A549 (cell line): ENCODE data around the gene UNC5A. TPM values are rescaled to one million over a fixed set of nuclear protein-coding genes. Genes with fewer than 3 reads are reported as not detected.

Experiments used
- ATAC-seq, 2 experiments: fragments of 200-7000 bp in 1 of 2; fragments of >200 bp in 1 of 2; cut with Nextera tagmentation in 1 of 2; cut with Tn5 transposase in 1 of 2; 3 replicates each; pipeline versions ENCODE4 v1.8.0 to v1.9.1; 2018 to 2020; ENCODE audit warnings: mild to moderate bottlenecking in 1 of 2, moderate library complexity in 1 of 2
- CTCF ChIA-PET: fragments of 300-600 bp; sonication (Branson Sonifier 250); formaldehyde crosslinking; extraction: SDS; loops from one replicate; lab custom pipeline; 2021; ENCODE audit warnings: antibody characterized with exemption, inconsistent platforms; lab: Yijun Ruan, JAX
- POLR2A ChIA-PET: fragments of 350-600 bp; formaldehyde crosslinking; extraction: SDS; loops from one replicate; lab custom pipeline; 2021; ENCODE audit warnings: antibody characterized with exemption, inconsistent platforms; lab: Yijun Ruan, JAX
- DNase-seq, 2 experiments: peaks; one replicate each; pipeline versions ENCODE4 v3.0.0 to v3.0.0-alpha.2; 2011 to 2016; ENCODE audit warnings: low read depth in 1 of 2, low spot score in 1 of 2
- FAIRE-seq: peaks from 2 replicates; lab custom pipeline; 2011; peaks lifted over from hg19 to GRCh38; lab: Jason Lieb, UNC
- H3K27ac ChIP-seq, 2 experiments: fragments of >200 bp; sonication (Bioruptor Twin); formaldehyde crosslinking; 3 replicates each; pipeline ENCODE4 v1.5.1; 2016 to 2017
- H3K4me1 ChIP-seq: fragments of >200 bp; sonication (Bioruptor Twin); formaldehyde crosslinking; 3 replicates; pipeline ENCODE4 v1.6.1; 2016
- H3K4me2 ChIP-seq: fragments of >200 bp; sonication (Bioruptor Twin); formaldehyde crosslinking; 3 replicates; pipeline ENCODE4 v1.6.1; 2016
- H3K4me3 ChIP-seq: fragments of >200 bp; sonication (Bioruptor Twin); formaldehyde crosslinking; 3 replicates; pipeline ENCODE4 v1.5.1; 2016
- H3K9me3 ChIP-seq: fragments of >200 bp; sonication (Bioruptor Twin); formaldehyde crosslinking; 3 replicates; pipeline ENCODE4 v1.6.1; 2016
- BCL3 ChIP-seq: fragments of >200 bp; sonication (Bioruptor Twin); formaldehyde crosslinking; IDR thresholded peaks from 3 replicates; pipeline ENCODE4 v1.6.1; 2016
- BHLHE40 ChIP-seq: IDR thresholded peaks from 2 replicates; pipeline ENCODE4 v1.6.1; 2012; ENCODE audit warnings: low read depth, low read length, inconsistent platforms
- CBX2 ChIP-seq: fragments of 200-600 bp; sonication (generic); IDR thresholded peaks from 2 replicates; pipeline ENCODE4 v1.6.1; 2016; ENCODE audit warnings: low read depth, mild to moderate bottlenecking, borderline replicate concordance
- CEBPB ChIP-seq, 2 experiments: fragments of >200 bp in 1 of 2; sonication (Bioruptor Twin) in 1 of 2; formaldehyde crosslinking in 1 of 2; IDR thresholded peaks; 2 replicates each; pipeline ENCODE4 v1.6.1; 2012 to 2016
- E2F6 ChIP-seq: IDR thresholded peaks from 2 replicates; pipeline ENCODE4 v1.6.1; 2012; ENCODE audit warnings: low read depth, borderline replicate concordance
- EP300 ChIP-seq, 2 experiments: fragments of >200 bp; sonication (Bioruptor Twin); formaldehyde crosslinking; IDR thresholded peaks; 2 replicates in 1 of 2; 3 replicates in 1 of 2; pipeline ENCODE4 v1.6.1; 2016 to 2017
- ESRRA ChIP-seq: fragments of 150-350 bp; IDR thresholded peaks from 2 replicates; pipeline ENCODE4 v1.6.1; 2014; ENCODE audit warnings: mild to moderate bottlenecking, low read length, borderline replicate concordance
- FOSL2 ChIP-seq, 2 experiments: fragments of 450-650 bp in 1 of 2; fragments of >200 bp in 1 of 2; sonication (Bioruptor Twin) in 1 of 2; formaldehyde crosslinking; IDR thresholded peaks; 2 replicates each; pipeline versions ENCODE4 v1.5.0 to v1.6.1; 2016 to 2020; ENCODE audit warnings: mild to moderate bottlenecking in 1 of 2, moderate library complexity in 1 of 2
- FOXS1 ChIP-seq: fragments of 250-450 bp; sonication (Bioruptor Pico); IDR thresholded peaks from 2 replicates; pipeline ENCODE4 v1.5.0; 2020; ENCODE audit warnings: mild to moderate bottlenecking, moderate library complexity
- HDAC2 ChIP-seq: fragments of 200-600 bp; sonication (generic); IDR thresholded peaks from 2 replicates; pipeline ENCODE4 v1.6.1; 2016
- HEYL ChIP-seq: fragments of 250-450 bp; sonication (Bioruptor Pico); IDR thresholded peaks from 2 replicates; pipeline ENCODE4 v1.8.0; 2021; ENCODE audit warnings: mild to moderate bottlenecking, moderate library complexity
- JUN ChIP-seq, 2 experiments: fragments of >200 bp; sonication (Bioruptor Twin); formaldehyde crosslinking; IDR thresholded peaks; 2 replicates in 1 of 2; 3 replicates in 1 of 2; pipeline ENCODE4 v1.6.1; 2016 to 2017
- JUNB ChIP-seq: fragments of >200 bp; sonication (Bioruptor Twin); formaldehyde crosslinking; IDR thresholded peaks from 2 replicates; pipeline ENCODE4 v1.6.1; 2016
- KDM5A ChIP-seq: fragments of 200-600 bp; sonication (generic); IDR thresholded peaks from 2 replicates; pipeline ENCODE4 v1.6.1; 2016; ENCODE audit warnings: antibody characterized with exemption, mild to moderate bottlenecking
- MAFK ChIP-seq: fragments of 450-650 bp; IDR thresholded peaks from 2 replicates; pipeline ENCODE4 v1.6.1; 2014; ENCODE audit not compliant: partially characterized antibody
- NFE2L2 ChIP-seq: fragments of 150-350 bp; conservative IDR thresholded peaks from 2 replicates; pipeline ENCODE4 v1.6.1; 2014; ENCODE audit warnings: low read length
- NPAS2 ChIP-seq: fragments of 250-450 bp; sonication (Bioruptor Pico); IDR thresholded peaks from 2 replicates; pipeline ENCODE4 v1.8.0; 2022; ENCODE audit warnings: mild to moderate bottlenecking, moderate library complexity, borderline replicate concordance
- NR3C1 ChIP-seq: fragments of >200 bp; sonication (Bioruptor Twin); formaldehyde crosslinking; IDR thresholded peaks from 3 replicates; pipeline ENCODE4 v1.6.1; 2017
- PHF8 ChIP-seq: fragments of 200-600 bp; sonication (generic); IDR thresholded peaks from 2 replicates; pipeline ENCODE4 v1.6.1; 2016; ENCODE audit warnings: low read depth, mild to moderate bottlenecking, antibody characterized with exemption, moderate library complexity, borderline replicate concordance
- RARB ChIP-seq: fragments of 250-450 bp; sonication (Bioruptor Pico); IDR thresholded peaks from 2 replicates; pipeline ENCODE4 v1.8.0; 2021; ENCODE audit warnings: mild to moderate bottlenecking, moderate library complexity
- REST ChIP-seq: fragments of 200-600 bp; sonication (generic); IDR thresholded peaks from 2 replicates; pipeline ENCODE4 v1.6.1; 2016; ENCODE audit warnings: antibody characterized with exemption, mild to moderate bottlenecking, moderate library complexity
- SMC3 ChIP-seq: fragments of >200 bp; sonication (Bioruptor Twin); formaldehyde crosslinking; IDR thresholded peaks from 3 replicates; pipeline ENCODE4 v1.6.1; 2018; ENCODE audit warnings: inconsistent platforms
- SREBF2 ChIP-seq: fragments of 450-650 bp; IDR thresholded peaks from 2 replicates; pipeline ENCODE4 v1.6.1; 2014; ENCODE audit warnings: mild to moderate bottlenecking, moderate library complexity
- ZC3H11A ChIP-seq: fragments of 450-650 bp; IDR thresholded peaks from 2 replicates; pipeline ENCODE4 v1.6.1; 2014; ENCODE audit warnings: antibody characterized with exemption, mild to moderate bottlenecking
- ZNF302 ChIP-seq: fragments of 250-450 bp; sonication (Bioruptor Pico); IDR thresholded peaks from 2 replicates; pipeline ENCODE4 v1.9.0; 2021; ENCODE audit warnings: inconsistent platforms, mild to moderate bottlenecking, moderate library complexity
- ZSCAN20 ChIP-seq: fragments of 250-450 bp; sonication (Bioruptor Pico); IDR thresholded peaks from 2 replicates; pipeline ENCODE4 v1.8.0; 2022; ENCODE audit warnings: mild to moderate bottlenecking, moderate library complexity
- WGBS: methylation state at CpG from one replicate; pipeline ENCODE4 v1.1.6; 2017; ENCODE audit errors: missing lambda C conversion rate; 5-methylcytosine and 5-hydroxymethylcytosine counted together
- polyA plus RNA-seq, 4 experiments: library from polyadenylated mRNA; depleted of rRNA in 3 of 4; stranded (reverse); fragments of >200 nt; fragmentation: RNase III in 1 of 4; extraction: RNeasy Plus Mini Kit Qiagen cat#74134 plus additional on column Dnase treatment in 1 of 4; gene quantifications; 2 replicates in 3 of 4; 3 replicates in 1 of 4; pipeline ENCODE4 v1.2.3, GENCODE V29; 2011 to 2017
- TF ChIP-seq, protein P1 (sequence below): fragments of >200 bp; sonication (Bioruptor Twin); formaldehyde crosslinking; IDR thresholded peaks from 2 replicates; pipeline ENCODE4 v1.6.1; 2016
- TF ChIP-seq, protein P2 (sequence below): fragments of 450-650 bp; IDR thresholded peaks from 2 replicates; pipeline ENCODE4 v1.6.1; 2014; ENCODE audit warnings: antibody characterized with exemption

UNC5A gene
- polyA plus RNA-seq, 2 of the 4 experiments (the other 2 are of a cell fraction), result 0.03 to 0.14 TPM

DNA sequence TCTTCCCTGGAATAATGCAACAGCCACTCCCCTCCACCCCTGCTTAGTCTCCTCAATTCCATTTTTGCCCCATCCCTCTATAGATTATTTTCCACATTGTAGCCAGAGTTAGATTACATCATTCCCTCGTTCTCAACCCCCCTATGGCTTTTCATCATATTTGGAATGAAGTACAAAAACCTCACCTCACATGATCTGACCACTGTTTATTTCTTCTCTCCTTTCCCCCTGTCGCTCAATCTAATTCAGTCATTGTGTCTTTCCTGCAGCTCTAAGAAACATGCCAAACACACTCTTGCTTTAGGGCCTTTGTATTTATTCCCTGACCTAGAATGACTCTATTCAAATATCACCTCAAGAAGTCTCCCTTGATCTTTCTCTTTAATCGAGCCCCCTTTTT is 111.4 kb downstream of the UNC5A start:
- FAIRE-seq (no peak), ATAC-seq (no peak), DNase-seq (no peak)
- Histone ChIP-seq H3K27ac (no peak overlapping the region), H3K9me3 (no peaks in the 10 kb centered on the region), H3K4me2 (no peak overlapping the region), H3K4me3 (no peak overlapping the region), H3K4me1 (no peaks in the 10 kb centered on the region)
- 82% methylated on average over 3 of the region's 3 CpGs for WGBS
- TF ChIP-seq ZSCAN20 (CRISPR knock-in tag), result no peak
- no peak for TF ChIP-seq REST
- no peak for TF ChIP-seq HDAC2
- TF ChIP-seq CBX2, result no peak
- no peak for TF ChIP-seq JUN (IDR thresholded peaks at IDR 0.05)
- no peak for TF ChIP-seq KDM5A
- TF ChIP-seq HEYL (CRISPR knock-in tag), result no peak
- TF ChIP-seq SMC3, result no peak
- no peak for TF ChIP-seq CEBPB (IDR thresholded peaks at IDR 0.05)
- no peak for TF ChIP-seq RARB (CRISPR knock-in tag)
- TF ChIP-seq NPAS2, result no peak
- TF ChIP-seq ZNF302 (CRISPR knock-in tag), result no peak
- no peak for TF ChIP-seq PHF8
- TF ChIP-seq, protein P1, sequence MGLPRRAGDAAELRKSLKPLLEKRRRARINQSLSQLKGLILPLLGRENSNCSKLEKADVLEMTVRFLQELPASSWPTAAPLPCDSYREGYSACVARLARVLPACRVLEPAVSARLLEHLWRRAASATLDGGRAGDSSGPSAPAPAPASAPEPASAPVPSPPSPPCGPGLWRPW, result no peak
- no peak for TF ChIP-seq ZC3H11A
- CTCF ChIA-PET, result interaction anchor here (1.1 kb wide), 1 partner anchor 10 kb away, joined by 4 read pairs; no protein-coding TSS in a partner anchor
- POLR2A ChIA-PET, result no interaction called here

DNA sequence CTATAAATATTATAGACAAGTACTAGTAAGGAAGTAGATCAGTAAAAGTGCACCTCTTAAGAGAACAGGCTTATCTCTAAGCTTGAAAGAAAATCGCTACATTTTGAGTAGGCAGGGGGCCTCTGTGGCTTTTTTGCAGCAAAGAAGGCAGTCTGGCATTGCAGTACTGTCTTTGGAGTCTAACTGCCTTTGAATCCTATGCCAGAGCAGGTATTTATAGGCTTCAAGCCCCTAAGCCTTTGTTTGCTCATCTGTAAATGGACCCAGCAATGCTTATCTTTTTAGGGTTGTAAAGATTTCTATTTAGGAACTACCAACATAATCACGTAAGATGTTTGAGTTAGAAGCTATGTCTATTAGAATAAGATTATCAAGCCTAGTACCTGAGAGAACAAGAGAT is 112.5 kb downstream of the UNC5A start:
- no peak for FAIRE-seq
- H3K4me3 ChIP-seq, result no peak overlapping the region
- no peaks in the 10 kb centered on the region for H3K9me3 ChIP-seq

More for the DNA sequence above, 112.5 kb downstream of the UNC5A start:
- ChIA-PET CTCF (interaction anchor here (1.9 kb wide), 1 partner anchor 263 kb away, joined by 6 read pairs; no protein-coding TSS in a partner anchor), POLR2A (no interaction called here)
- ATAC-seq, result no peak
- Histone ChIP-seq H3K4me1 (no peaks in the 10 kb centered on the region), H3K4me2 (no peak overlapping the region), H3K27ac (no peak overlapping the region)
- DNase-seq, result no peak
- WGBS, result 93% methylated on average over 2 of the region's 2 CpGs
- no peak for TF ChIP-seq E2F6
- TF ChIP-seq BCL3, result no peak
- no peak for TF ChIP-seq REST
- no peak for TF ChIP-seq ZC3H11A
- TF ChIP-seq PHF8, result no peak
- TF ChIP-seq NPAS2, result no peak
- TF ChIP-seq BHLHE40, result no peak
- TF ChIP-seq FOSL2 (IDR thresholded peaks at IDR 0.05), result no peak
- no peak for TF ChIP-seq FOSL2 (CRISPR knock-in tag; IDR thresholded peaks at IDR 0.05)
- TF ChIP-seq NFE2L2, result no peak
- TF ChIP-seq NR3C1, result no peak
- TF ChIP-seq FOXS1 (CRISPR knock-in tag), result no peak
- TF ChIP-seq, protein P2, sequence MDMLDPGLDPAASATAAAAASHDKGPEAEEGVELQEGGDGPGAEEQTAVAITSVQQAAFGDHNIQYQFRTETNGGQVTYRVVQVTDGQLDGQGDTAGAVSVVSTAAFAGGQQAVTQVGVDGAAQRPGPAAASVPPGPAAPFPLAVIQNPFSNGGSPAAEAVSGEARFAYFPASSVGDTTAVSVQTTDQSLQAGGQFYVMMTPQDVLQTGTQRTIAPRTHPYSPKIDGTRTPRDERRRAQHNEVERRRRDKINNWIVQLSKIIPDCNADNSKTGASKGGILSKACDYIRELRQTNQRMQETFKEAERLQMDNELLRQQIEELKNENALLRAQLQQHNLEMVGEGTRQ, result no peak
- no peak for TF ChIP-seq EP300 (IDR thresholded peaks at IDR 0.05)
- TF ChIP-seq JUNB, result no peak
- no peak for TF ChIP-seq MAFK
- TF ChIP-seq ESRRA, result no peak
- TF ChIP-seq SREBF2, result no peak
- TF ChIP-seq CBX2, result no peak
